Measurements from ENCODE around the gene COMMD8.
"Not testable (repeated sequence)": the region's sequence is repeated elsewhere in the genome, so short reads cannot be mapped to it uniquely, and the experiment has no call there.

COMMD8 gene

DNA sequence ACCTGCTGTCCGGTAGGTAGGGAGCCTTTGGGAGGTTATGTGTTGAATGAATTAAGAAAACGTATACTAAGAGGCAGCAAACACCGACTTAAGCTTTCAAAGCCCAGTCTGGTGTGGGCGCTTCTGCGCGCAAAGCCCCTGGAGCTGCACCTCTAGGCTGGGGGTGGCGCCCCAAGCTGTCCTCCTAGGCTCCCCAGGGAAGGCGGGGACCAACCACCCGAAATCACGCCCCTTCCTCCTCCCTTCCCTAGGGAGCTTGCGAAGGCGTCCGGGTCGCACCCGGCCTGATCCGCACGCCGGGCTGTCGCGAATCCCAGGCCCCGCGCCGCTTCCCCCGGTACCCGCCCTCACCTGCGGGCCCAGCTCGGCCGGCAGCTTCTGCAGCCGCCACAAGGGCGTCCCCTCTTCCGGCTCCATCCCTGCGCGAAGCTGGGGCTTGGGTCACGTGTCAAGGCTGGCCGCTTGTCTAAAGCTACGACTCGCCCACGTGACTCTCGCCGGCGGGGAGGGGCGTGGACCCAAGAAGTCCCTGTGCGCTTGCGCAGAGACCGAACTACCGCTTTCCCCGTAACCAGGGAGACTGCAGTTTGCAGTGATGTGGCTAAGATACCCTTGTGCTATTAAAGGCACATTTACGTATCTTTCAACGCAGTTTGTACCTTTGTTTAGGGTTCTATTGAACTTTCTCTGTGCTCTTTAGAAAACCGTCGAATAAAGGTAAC, at the start of gene COMMD8:
Gene COMMD8 (minus strand): TSS at position 468 of the 722 bp plus-strand sequence. CDS start 51 bp downstream, at position 417.
- DNase-seq = peak; percentile 96

DNA sequence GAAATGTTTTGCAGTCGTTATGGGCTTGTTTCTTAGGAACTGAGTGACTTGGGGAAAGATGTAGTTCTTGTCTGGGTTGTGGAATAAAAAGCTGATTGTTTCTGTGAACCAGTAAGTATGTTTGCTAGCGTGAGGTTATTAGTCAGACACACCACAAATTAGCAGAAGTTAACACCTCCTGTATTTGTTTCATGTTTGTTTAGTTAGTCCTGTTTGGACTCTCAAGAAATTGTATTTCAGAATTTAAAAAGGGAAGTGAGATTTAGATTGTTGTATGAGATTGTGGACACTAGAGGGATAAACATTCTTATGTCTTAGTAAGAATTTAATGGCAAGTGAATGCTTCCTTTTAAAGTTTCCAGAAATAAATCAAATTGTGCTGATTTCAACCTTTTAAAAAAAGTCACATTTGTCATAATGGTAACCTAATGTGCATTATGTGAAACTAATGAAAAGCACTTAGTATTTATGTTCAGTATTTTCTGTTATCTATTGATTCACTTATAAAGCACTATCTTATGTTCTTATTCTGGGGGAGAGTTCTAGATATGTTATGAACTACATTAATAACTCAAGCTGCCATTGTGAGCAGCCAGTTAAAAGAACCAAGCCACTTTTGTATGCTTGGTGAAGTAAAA, 47.1 kb upstream of the COMMD8 start:
- no peak for DNase-seq

DNA sequence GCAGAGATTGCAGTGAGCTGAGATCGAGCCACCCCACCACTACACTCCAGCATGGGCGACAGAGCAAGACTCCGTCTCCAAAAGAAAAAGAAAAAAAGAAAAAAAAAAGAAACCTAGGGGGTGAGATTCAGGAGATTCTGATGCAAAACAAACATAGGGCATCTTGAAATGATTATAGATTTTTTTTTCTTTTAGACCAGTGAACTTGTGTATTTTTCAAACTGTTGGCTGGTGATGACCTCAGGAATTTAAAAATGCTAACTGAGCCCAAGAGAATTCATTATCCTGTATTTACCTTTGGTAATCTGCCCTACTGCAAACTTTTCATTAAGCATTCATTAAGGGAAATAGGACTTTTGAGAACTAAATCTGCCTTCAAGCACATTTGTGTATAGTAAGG, 42.2 kb upstream of the COMMD8 start:
- peak; percentile 41 for DNase-seq

DNA sequence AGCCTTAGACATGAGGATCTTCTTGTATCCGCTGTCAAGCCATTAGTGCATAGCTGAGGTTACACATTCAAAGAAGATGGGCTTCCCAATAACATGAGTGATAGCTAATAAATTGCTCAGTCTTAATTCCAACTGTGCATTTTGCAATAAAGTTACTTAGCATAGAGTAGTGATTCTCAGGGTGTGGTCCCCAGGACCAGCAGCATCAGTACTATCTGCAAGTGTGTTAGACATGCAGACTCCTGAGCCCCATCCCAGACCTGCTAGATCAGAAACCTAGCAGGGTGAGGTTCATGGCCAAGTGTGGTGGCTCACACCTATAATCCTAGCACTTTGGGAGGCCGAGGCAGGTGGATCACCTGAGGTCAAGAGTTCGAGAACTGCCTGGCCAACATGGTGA, 41.6 kb upstream of the COMMD8 start:
- DNase-seq = no peak

DNA sequence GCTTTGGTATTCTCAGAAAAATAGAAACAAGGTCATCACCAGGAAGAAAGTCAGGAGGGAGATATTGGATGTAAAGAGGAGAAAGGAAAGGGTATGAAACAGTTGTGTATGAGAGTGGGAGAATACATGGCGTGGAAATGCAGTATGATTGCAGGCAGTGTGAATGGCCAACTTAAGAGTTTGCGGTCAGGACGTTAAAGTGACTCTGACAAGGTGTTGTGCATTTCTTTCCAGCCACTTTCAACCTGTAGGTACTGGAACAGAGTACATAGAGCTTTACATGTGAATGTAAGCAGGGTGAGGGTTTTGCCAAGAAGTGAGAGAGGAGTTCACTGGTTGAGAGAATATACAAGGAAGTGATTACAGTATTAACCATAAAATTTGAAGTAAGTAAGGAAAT, 37.3 kb upstream of the COMMD8 start:
- no peak for DNase-seq

DNA sequence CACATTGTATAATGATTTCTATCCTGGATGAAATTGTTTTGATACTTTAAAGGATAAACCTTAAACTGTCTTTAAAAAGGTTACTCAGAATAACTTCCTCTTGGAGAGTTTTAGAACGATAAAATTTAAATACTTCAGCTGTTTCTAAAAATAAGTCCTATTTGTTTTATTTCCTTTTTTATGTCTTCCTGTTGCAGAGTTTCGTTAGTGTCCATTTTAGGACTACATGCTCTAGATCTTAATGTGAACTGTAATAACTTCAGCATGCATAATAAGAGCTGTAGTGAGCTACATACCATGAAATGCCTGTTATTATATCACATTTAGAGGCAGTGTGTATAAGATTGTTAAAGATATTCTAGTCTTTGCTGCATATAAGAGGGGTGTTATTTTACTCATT, 36.2 kb upstream of the COMMD8 start:
- DNase-seq = no peak

DNA sequence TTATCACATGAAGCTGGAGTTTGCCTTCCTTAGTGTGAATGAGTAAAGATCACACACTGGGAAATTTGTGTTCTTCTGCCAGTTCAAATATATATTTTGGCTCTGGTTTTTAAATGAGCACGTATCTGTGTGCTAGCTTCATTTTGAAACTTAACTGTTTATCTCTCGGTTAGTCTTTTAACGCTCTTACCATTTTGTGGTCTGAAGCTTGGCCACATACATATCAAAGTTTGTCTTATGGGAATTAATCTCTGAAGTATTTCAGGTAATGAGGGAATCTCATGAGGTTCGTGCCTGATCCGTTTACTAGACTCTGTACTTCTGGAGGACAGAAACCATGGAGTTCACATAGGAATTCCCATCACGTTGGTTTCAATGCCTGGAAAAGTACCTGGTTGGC, 35.4 kb upstream of the COMMD8 start:
- no peak for DNase-seq

DNA sequence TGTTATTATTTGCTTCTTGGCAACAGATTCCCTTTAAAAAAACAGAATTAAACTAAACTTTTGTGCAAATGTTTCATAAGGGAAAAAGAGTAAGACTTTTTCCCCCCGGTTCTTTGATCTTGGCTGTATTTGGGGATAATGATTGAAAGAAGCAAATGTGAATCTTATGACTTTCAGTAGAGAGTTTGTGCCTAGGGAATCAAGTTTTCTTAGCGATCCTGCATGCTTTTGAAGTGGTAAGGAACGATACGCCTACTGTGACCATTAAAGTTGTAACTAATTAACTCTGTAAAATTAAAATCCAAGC, 30.6 kb upstream of the COMMD8 start:
- no peak for DNase-seq

DNA sequence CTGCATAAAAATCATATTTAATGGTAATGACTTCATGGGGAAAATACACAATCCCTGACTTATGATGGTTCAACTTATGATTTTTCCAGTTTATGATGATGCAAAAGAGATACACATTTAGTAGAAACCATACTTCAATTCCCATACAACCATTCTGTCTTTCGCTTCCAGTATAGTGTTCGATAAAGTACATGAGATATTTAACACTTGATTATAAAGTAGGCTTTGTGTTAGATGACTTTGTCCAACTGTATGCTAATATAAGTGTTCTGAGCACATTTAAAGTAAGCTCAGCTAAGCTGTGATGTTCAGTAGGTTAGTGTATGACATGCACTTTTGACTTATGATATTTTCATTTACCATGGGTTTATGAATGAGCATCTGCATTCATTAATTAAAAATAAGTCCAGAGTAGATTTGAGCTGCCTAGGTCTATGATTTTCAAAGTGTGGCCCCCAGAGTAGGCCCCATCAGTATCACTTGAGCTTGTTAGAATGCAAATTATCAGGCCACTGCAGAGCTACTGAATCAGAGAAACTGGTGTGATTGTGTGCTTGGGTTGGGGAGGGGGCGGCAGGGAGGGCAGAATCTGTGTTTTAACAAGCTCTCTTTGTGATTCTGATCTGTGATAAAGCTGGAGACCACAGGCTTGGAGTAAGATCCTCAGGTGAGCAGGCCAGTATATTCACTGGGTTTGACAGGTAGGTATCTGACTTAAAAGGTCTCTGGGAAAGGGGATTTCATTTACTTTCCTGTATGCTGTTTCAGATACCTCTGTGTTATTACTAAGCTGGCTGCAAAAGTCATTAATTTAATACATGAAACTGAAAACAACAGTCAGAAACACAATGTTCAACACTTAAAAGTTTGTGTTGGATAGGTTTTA, 30.0 kb upstream of the COMMD8 start:
- DNase-seq = no peak

DNA sequence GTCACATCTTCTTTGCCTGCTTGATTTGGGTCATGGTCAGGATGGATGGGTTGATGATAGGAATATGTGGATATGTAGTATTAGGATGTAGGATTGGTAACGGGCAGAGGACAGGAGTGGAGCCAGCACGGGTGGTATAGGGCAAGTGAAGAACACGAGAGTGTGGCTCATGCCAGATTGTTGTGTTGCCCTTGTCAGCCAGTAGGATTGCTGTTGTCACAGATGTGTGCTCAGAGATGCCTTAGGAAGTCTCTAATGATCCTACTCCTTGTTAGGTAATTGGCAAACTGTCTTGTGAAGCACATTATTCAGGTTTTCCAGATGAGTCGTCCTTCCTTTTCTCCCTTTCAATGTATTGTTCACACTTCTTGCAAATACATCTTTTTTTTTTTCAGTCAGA, 27.0 kb upstream of the COMMD8 start:
- no peak for DNase-seq

DNA sequence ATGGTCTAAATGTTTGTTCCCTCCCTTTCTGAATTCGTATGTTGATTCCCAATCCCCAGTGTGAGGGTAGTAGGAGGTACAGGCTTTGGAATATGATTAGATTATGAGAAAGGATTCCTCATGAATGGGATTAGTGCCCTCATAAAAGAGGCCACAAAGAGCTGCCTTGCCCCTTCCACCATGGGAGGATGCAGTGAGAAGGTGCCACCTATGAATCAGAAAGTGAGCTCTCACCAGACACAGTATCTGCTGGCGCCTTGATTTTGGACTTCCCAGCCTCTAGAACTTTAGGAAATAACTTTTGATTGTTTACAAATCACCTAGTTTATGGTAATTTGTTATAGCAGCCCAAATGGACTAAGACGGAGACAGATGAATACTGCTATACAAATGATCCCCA, 25.2 kb upstream of the COMMD8 start:
- no peak for DNase-seq

DNA sequence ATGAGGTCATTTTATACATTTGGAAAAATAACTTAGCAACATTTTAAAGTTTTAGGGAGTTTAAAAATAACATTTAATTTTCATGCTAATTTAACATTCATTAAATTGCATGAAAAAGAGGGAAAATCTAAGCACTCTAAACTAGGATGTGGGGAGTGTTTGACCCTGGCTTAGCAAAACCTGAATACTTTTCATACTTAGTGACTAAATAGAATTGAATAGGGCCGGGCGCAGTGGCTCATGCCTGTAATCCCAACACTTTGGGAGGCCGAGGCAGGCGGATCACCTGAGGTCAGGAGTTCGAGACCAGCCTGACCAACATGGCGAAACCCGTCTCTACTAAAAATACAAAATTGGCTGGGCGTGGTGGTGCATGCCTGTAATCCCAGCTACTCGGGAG, 23.2 kb upstream of the COMMD8 start:
- DNase-seq = not testable (repeated sequence)

DNA sequence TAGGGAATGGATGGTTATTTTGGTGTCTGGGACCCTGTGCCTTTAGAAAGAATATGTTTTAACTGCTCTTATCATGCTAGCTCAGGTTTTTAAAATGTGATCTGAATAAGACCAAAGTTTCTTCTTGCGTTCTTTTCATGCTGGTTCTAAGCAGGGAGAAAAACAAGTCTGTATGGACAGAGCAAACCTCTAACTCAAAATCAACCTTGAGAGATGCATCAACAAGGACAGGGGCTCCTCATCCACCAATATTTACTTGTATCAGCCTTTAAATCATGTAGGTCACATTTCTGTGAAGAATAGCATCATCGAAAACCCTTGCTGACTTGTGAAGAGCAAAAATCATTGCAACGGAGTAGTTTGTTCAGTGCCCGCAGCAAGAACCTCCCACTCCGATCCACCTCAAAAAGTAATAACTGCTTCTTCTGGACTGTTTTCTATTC, 22.8 kb upstream of the COMMD8 start:
- DNase-seq = no peak

DNA sequence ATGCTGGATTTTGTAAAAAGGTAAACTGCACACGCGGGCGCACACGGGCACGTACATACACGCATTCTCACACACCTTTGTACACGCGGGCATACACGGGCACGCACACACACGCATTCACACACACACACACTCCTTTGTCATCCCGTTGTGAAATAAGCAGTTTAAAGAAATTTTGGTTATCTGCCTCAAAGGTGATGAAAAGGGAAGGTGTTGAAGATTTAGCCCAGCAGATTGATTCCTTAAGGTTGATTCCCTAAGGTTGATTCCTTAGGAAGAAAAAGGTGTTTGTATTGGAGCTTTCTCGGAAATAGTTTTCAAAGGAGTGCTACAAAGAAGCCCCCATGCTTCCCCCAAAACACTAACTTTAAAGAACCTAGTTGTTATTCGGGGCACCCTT, 22.3 kb upstream of the COMMD8 start:
- no peak for DNase-seq

DNA sequence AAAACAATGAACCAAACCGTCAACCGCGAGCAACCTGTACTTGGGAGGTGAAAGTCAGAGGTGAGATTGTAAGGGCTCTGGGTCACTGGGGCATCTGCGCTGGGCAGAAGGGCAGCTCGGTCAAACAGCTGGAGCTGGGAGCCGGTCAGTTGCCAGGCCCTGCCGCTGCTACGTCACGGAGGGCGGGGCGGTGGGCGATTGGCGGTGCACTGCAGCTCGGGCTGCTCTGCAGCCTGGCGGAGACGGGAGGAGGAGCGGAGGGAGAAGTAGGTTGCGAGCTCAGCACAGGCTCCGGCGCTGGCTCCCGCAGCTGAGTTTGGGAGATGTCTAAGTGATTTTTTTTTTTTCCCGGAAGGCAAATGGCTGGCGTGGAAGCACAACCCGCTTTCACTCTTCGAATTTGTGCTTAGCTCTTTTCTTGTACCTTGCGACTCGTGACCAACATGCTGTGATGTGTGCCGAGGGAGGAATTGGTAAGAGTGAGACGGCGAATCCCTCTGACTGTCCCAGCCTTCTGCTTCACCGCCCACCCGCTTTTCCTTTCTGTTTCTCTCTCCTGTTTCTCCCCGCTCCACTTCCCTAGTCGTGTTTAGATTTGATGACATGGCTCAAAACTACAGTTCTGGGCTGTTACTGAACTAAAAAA, 21.7 kb upstream of the COMMD8 start, which contains the start of gene ATP10D:
Gene ATP10D (plus strand): TSS at position 229 of the 646 bp plus-strand sequence. CDS start 27,266 bp downstream, outside the sequence.
- DNase-seq = peak; percentile 92

DNA sequence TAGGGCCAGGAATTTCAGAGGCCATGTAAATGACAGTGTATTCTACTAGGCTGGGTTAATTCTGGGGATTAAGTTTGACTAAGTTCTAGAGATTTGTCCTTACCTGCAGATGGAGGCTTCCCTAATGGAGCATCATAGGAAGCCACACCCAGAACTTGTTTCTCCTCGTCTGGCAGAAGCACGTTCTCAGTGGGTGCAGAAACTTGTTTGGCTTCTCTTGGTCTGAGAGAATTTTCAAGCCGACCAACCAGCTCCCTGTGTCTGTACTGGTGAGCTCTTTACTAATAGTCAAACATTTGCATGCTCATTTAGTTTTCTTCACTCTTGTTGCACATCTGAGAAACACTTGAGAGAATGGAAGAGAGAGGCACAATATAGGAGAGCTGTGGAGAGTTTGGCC, 20.7 kb upstream of the COMMD8 start:
- DNase-seq = no peak

DNA sequence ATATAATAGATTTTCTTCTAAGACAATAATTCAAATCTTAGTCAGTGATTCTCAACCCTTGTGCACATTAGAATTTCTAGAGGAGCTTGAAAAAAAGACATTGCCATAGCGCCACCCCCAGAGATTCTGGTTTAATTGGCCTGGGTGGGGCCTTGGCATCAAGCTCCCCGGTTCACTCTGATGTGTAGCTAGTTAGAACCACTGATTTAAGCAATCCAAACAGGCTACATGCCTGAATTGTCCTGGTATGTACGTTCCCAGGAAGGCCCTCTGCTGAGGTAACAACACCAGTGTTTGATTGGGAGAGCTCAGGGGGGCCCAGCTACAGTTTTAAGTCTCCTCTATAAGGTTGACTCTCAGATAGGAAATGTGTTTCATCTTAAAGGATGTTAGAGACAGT, 20.2 kb upstream of the COMMD8 start:
- no peak for DNase-seq

DNA sequence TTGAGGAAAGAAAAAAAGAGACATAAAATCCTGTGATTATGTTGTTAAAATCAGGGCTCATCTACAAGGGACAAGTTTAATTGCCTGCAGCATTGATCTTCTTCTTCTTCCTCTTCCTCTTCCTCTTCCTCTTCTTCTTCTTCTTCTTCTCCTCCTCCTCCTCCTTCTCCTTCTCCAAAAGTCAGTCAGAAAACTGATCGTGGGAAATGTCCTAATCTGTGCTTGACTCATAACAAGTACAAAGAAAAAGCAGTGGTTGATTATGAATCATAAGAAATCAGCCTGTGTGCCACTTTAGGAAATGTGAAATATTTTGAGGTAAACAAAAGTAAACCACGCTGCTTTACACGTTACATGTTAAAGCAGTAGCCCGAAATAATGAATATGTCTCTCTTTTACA, 18.8 kb upstream of the COMMD8 start:
- DNase-seq = no peak

DNA sequence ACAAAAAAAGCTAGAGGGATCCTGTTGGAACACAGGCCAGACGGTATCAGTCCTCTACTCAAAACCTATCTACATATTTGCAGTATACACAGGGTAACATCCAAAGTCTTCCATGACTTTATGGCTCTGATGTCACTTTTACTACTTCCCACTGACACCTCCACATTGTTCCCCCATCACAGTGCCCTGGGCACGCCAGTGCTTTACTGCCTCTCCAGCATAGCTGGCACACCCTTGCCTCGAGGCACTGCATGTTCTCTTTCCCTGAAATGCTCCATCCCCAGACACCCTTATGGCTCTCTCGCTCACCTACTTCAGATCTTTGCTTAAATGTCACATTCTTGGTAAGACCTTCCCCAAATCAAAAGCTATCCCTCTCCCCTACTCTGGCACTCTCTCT, 15.3 kb upstream of the COMMD8 start:
- no peak for DNase-seq

DNA sequence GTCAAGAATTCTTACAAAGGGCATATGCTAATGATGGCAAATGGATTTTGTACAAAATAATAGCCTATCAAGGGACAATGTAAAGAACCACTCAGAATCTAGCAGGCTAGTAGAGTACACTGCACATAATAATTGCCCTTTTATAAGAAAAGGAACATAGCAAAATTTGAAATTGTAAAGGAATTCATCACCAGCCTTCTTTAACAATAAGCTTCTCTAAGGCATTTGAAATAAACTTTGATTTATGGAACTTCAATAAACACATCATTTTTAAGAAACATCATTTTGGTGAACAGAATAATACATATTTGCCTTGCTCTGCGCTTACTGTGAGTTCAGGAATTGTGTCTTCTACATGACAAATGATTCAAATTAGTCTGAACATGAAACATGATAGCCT, 11.9 kb upstream of the COMMD8 start:
- DNase-seq = no peak

DNA sequence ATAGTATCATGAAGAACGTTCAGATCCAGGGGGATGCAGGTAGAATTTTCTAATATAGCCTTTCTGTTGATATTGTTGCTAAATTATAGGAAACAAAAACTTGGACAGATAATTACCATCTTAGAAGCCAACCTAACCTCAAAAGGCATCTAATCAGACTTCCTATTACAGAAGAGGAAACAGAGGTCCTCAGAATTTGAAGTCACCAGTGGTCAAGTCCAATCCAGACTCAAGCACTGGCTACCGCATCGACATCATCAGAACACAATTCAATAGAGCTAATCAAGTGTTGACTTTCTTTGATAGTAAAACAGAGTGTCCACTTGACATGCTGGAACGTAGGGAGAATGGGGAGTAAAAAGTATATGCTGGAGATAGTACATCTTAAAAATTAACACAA, 11.3 kb upstream of the COMMD8 start:
- no peak for DNase-seq

DNA sequence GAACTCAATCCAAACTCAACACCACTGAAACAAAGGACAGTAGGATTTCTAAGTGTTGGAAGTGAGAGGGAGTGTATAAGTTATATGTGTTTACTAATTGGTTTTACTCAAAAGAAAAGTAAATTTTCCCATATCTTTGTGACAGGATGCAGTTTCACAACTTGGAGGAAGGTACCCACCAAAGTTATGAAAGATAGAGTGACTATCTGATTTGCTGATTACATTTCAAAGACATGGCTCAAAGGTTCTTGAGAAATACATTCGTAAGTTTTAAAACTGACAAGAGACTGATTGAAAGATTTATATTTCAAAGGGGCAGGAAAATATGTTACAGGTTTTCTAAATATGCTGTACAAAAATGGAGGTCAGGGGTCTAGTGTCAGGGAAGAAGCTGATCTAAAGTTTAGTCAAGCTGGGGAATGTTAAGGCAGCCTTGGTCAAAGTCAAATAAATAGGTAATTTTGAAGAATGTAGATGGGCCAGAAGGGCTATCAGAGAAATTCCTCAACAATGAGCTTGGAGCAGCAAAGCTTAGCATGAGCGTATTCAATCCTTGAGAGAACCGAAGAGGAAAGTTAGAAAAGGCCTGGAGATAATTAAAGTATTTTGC, 9.7 kb upstream of the COMMD8 start:
- no peak for DNase-seq

DNA sequence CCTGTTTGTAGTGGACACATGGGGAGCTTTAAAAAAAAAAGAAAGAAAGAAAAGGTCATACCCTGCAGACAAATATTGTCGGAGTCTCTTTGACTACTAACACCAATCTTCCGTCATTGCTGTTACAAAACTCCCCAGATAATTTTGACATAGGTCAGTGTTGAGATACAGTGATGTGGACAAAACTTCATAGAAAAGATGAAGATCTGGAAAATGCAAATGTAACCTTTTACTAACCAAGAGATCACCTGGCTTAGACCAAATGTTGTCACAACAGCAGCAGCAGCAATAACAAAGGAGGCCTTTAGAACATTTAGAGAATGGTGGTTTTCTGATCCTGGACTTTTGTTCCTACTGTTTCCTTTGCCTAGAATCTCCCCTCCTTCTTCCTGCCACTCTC, 8.1 kb upstream of the COMMD8 start:
- DNase-seq = no peak

Measured in fibroblast of upper back skin (primary cell).